ENCODE measurements around the gene NHLRC2. TPM values are rescaled to one million over a fixed set of nuclear protein-coding genes. Genes with fewer than 3 reads are reported as not detected.
A peak's percentile ranks its signal among the peaks of the same experiment; 100 is the strongest.

Gene NHLRC2
- total RNA-seq, 1 donor from 2014 or later: 13.4 TPM

DNA sequence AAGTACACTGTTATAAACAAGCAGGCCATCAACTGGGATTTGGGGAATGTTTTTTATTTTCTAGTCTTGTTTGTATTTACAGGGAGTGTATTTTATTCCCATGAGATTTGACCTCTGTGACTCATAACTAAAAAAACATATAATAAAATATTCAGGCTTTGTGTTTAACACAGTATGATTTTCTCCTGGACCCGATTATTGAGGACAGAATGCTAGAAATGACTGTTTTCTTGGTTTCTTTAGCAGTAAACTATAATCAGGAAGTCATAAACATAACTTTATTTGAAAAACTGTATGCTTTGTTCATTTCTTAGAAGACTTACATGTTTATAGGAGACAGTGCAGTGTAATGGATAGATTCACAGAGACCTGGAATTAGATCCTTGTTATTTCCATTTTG, 2.1 kb downstream of the NHLRC2 start:
- Histone ChIP-seq H3K36me3 (ENCODE audit: control insufficient read depth, insufficient read depth, low read length) (peaks cover 1% of the 10 kb centered on the region), H3K27me3 (ENCODE audit: control insufficient read depth, insufficient read depth, low read length) (no peaks in the 10 kb centered on the region), H3K4me3 (ENCODE audit: low read depth, low read length) (no peak overlapping the region)
- FAIRE-seq: no peak
- no peak for DNase-seq (ENCODE audit: low read depth)
- no peak for TF ChIP-seq CTCF (IDR thresholded peaks at IDR 0.05; ENCODE audit: insufficient read depth, low read length, severe bottlenecking)

DNA sequence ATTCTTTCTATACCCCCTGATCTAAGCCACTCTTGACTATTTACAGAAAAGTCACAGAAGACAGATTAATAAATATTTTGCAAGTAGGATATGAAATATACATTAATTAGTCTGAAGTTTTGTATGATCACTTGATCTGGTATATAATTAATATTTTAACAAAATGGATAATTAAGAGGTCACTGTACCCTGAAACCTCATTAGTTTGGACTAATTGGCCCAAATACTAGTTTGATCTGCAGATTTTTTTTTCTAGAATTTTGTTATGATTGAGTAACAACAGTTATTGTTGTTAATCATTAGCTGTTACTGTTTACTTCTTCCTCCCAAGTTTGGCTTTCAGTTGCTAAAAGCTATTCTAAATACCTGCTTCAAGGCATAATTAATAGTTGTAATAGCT, 2.7 kb downstream of the NHLRC2 start:
- no peak for DNase-seq (ENCODE audit: low read depth)
- no peak for TF ChIP-seq CTCF (IDR thresholded peaks at IDR 0.05; ENCODE audit: insufficient read depth, low read length, severe bottlenecking)

DNA sequence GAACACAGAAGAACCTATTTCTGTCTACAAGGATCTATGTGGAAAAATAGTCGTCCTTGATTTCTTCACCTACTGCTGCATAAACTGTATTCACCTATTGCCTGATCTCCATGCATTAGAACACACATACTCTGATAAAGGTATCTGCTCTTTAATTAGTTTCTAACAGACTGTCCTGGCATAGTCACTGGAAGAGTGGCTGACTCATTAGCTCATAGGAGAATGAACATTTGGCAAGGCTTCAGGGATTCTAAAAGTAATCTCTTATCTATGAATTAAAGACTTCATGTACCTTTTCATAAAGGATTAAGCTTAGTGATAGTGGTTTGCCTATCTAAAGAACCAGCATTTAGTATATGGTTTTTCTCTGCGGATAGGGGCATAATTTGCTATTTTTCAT, 4.1 kb downstream of the NHLRC2 start:
- Histone ChIP-seq H3K4me3 (ENCODE audit: low read depth, low read length) (no peak overlapping the region), H3K36me3 (ENCODE audit: control insufficient read depth, insufficient read depth, low read length) (peaks cover 1% of the 10 kb centered on the region), H3K27me3 (ENCODE audit: control insufficient read depth, insufficient read depth, low read length) (no peaks in the 10 kb centered on the region)
- FAIRE-seq (no peak), DNase-seq (ENCODE audit: low read depth) (peak; percentile 50)
- TF ChIP-seq CTCF (IDR thresholded peaks at IDR 0.05; ENCODE audit: insufficient read depth, low read length, severe bottlenecking): no peak

More for the DNA sequence above, 2.7 kb downstream of the NHLRC2 start:
- no peak for FAIRE-seq
- H3K4me3 ChIP-seq (ENCODE audit: low read depth, low read length): no peak overlapping the region
- no peaks in the 10 kb centered on the region for H3K27me3 ChIP-seq (ENCODE audit: control insufficient read depth, insufficient read depth, low read length)
- peaks cover 1% of the 10 kb centered on the region for H3K36me3 ChIP-seq (ENCODE audit: control insufficient read depth, insufficient read depth, low read length)

DNA sequence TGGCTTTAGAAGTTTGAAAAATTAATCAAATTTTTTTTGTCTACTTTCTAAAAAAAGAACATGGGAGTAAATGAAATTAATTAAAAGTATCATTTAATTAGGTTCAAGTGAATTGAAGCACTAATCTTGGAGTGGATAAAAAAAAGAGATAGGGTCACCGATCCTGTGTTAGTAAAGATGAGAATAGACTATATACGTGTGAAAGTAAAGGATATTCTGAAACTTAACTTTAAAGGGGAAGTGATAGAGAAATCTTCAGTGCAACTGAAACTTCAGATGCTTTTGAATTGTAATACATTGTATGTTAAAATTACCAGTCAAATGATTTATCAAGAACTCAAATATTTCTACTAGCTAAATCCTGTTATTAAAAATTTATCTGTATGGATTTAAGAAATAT, 4.8 kb downstream of the NHLRC2 start:
- no peaks in the 10 kb centered on the region for H3K27me3 ChIP-seq (ENCODE audit: control insufficient read depth, insufficient read depth, low read length)
- H3K36me3 ChIP-seq (ENCODE audit: control insufficient read depth, insufficient read depth, low read length): peaks cover 1% of the 10 kb centered on the region
- H3K4me3 ChIP-seq (ENCODE audit: low read depth, low read length): no peak overlapping the region
- DNase-seq (ENCODE audit: low read depth) (no peak), FAIRE-seq (no peak)
- TF ChIP-seq CTCF (IDR thresholded peaks at IDR 0.05; ENCODE audit: insufficient read depth, low read length, severe bottlenecking): no peak

GRCh38 chr10:113865901-113866300, 11.4 kb downstream of the NHLRC2 start:
- FAIRE-seq (no peak), DNase-seq (ENCODE audit: low read depth) (no peak)
- H3K4me3 ChIP-seq (ENCODE audit: low read depth, low read length): no peak overlapping the region
- no peaks in the 10 kb centered on the region for H3K36me3 ChIP-seq (ENCODE audit: control insufficient read depth, insufficient read depth, low read length)
- TF ChIP-seq CTCF (IDR thresholded peaks at IDR 0.05; ENCODE audit: insufficient read depth, low read length, severe bottlenecking): no peak
- H3K27me3 ChIP-seq (ENCODE audit: control insufficient read depth, insufficient read depth, low read length): no peaks in the 10 kb centered on the region
